Measurements from ENCODE around the gene PPP4R4.

PPP4R4 gene

GRCh38 chr14:94278731-94279130 is 104.6 kb downstream of the PPP4R4 start:
- Histone ChIP-seq H3K9me3 (ENCODE audit: severe bottlenecking) (no peaks in the 10 kb centered on the region), H3K27ac (no peak overlapping the region), H3K36me3 (peaks cover 19% of the 10 kb centered on the region), H3K4me3 (ENCODE audit: low read depth, low read length) (no peak overlapping the region), H3K27me3 (ENCODE audit: insufficient read depth, low read depth, severe bottlenecking) (no peaks in the 10 kb centered on the region)
- DNase-seq, result no peak
- no peak for TF ChIP-seq CTCF (IDR thresholded peaks at IDR 0.05; ENCODE audit: low read depth, low read length)

- Histone ChIP-seq H3K27me3 (ENCODE audit: insufficient read depth, low read depth, severe bottlenecking) (no peaks in the 10 kb centered on the region), H3K36me3 (peaks cover 10% of the 10 kb centered on the region), H3K4me3 (ENCODE audit: low read depth, low read length) (no peak overlapping the region), H3K9me3 (ENCODE audit: severe bottlenecking) (peaks cover 3% of the 10 kb centered on the region), H3K27ac (no peak overlapping the region)
- no peak for DNase-seq
- TF ChIP-seq CTCF (IDR thresholded peaks at IDR 0.05; ENCODE audit: low read depth, low read length), result no peak
Measured at GRCh38 chr14:94282991-94283723, 109.0 kb downstream of the PPP4R4 start.

GRCh38 chr14:94284221-94284620 is 110.1 kb downstream of the PPP4R4 start:
- Histone ChIP-seq H3K9me3 (ENCODE audit: severe bottlenecking) (peaks cover 3% of the 10 kb centered on the region), H3K27me3 (ENCODE audit: insufficient read depth, low read depth, severe bottlenecking) (no peaks in the 10 kb centered on the region), H3K4me3 (ENCODE audit: low read depth, low read length) (no peak overlapping the region), H3K27ac (no peak overlapping the region), H3K36me3 (peaks cover 7% of the 10 kb centered on the region)
- no peak for DNase-seq
- no peak for TF ChIP-seq CTCF (IDR thresholded peaks at IDR 0.05; ENCODE audit: low read depth, low read length)

GRCh38 chr14:94285158-94285557 is 111.0 kb downstream of the PPP4R4 start:
- Histone ChIP-seq H3K36me3 (peaks cover 7% of the 10 kb centered on the region; the same call in 1 of the 2 replicates), H3K27ac (no peak overlapping the region), H3K27me3 (ENCODE audit: insufficient read depth, low read depth, severe bottlenecking) (no peaks in the 10 kb centered on the region), H3K4me3 (ENCODE audit: low read depth, low read length) (no peak overlapping the region), H3K9me3 (ENCODE audit: severe bottlenecking) (peaks cover 3% of the 10 kb centered on the region)
- DNase-seq, result no peak
- no peak for TF ChIP-seq CTCF (IDR thresholded peaks at IDR 0.05; ENCODE audit: low read depth, low read length)

- TF ChIP-seq CTCF (IDR thresholded peaks at IDR 0.05; ENCODE audit: low read depth, low read length), result 0 out of 2 replicates have a peak, but pooled peaks have one; percentile 18
- no peak overlapping the region for H3K4me3 ChIP-seq (ENCODE audit: low read depth, low read length)
- H3K27ac ChIP-seq, result no peak overlapping the region
- H3K27me3 ChIP-seq (ENCODE audit: insufficient read depth, low read depth, severe bottlenecking), result no peaks in the 10 kb centered on the region
- peaks cover 3% of the 10 kb centered on the region for H3K9me3 ChIP-seq (ENCODE audit: severe bottlenecking)
- no peak for DNase-seq
- no peaks in the 10 kb centered on the region for H3K36me3 ChIP-seq
Measured at GRCh38 chr14:94288610-94289465, 114.7 kb downstream of the PPP4R4 start.
